Erythroblast (primary cell): Measurements from ENCODE around the gene PNMA6E.

Experiments
- GATA1 ChIP-seq: IDR thresholded peaks from 2 replicates; pipeline ENCODE4 v1.6.1; 2011; ENCODE audit warnings: low read depth, mild to moderate bottlenecking, control low read depth, low read length, moderate library complexity
- POLR2A ChIP-seq: IDR thresholded peaks from 2 replicates; pipeline ENCODE4 v1.6.1; 2011; ENCODE audit warnings: mild to moderate bottlenecking, low read length

- TF ChIP-seq POLR2A = no peak
- no peak for TF ChIP-seq GATA1
Measured at GRCh38 chrX:153417637-153418036, 16.5 kb upstream of the PNMA6E start.
